GM19193 (cell line): ENCODE data around the gene AGAP1.

Source experiments
- POLR2A ChIP-seq: IDR thresholded peaks from 4 replicates; pipeline ENCODE4 v1.6.1; 2011; ENCODE audit not compliant: insufficient read depth, insufficient read length; ENCODE audit errors: extremely low read depth

Gene AGAP1

GRCh38 chr2:236054621-236055305 is 560.9 kb downstream of the AGAP1 start:
- no peak for TF ChIP-seq POLR2A

GRCh38 chr2:236055471-236055870 is 561.6 kb downstream of the AGAP1 start:
- TF ChIP-seq POLR2A, result no peak

- no peak for TF ChIP-seq POLR2A
Measured at GRCh38 chr2:236056141-236056540, 562.3 kb downstream of the AGAP1 start.

- TF ChIP-seq POLR2A, result no peak
Measured at GRCh38 chr2:236057375-236057774, 563.5 kb downstream of the AGAP1 start.

- TF ChIP-seq POLR2A, result no peak
Measured at GRCh38 chr2:236061497-236061896, 567.7 kb downstream of the AGAP1 start.

- no peak for TF ChIP-seq POLR2A
Measured at GRCh38 chr2:236061899-236062298, 568.1 kb downstream of the AGAP1 start.

GRCh38 chr2:236063994-236064393 is 570.2 kb downstream of the AGAP1 start:
- TF ChIP-seq POLR2A, result no peak

- TF ChIP-seq POLR2A, result no peak
Measured at GRCh38 chr2:236065314-236066160, 571.7 kb downstream of the AGAP1 start.

GRCh38 chr2:236070236-236070635 is 576.4 kb downstream of the AGAP1 start:
- TF ChIP-seq POLR2A, result no peak

- no peak for TF ChIP-seq POLR2A
Measured at GRCh38 chr2:236073246-236073645, 579.4 kb downstream of the AGAP1 start.

- TF ChIP-seq POLR2A, result no peak
Measured at GRCh38 chr2:236073867-236074655, 580.2 kb downstream of the AGAP1 start.

GRCh38 chr2:236075802-236076201 is 582.0 kb downstream of the AGAP1 start:
- TF ChIP-seq POLR2A, result no peak

- no peak for TF ChIP-seq POLR2A
Measured at GRCh38 chr2:236078297-236079255, 584.7 kb downstream of the AGAP1 start.

- TF ChIP-seq POLR2A, result no peak
Measured at GRCh38 chr2:236080412-236080811, 586.6 kb downstream of the AGAP1 start.
